PC-3 (cell line): ENCODE measurements around the gene NKX1-1.

ENCODE experiments used
- EZH2 ChIP-seq: fragments of 300-600 bp; sonication (generic); IDR thresholded peaks from one replicate; pipeline ENCODE4 v1.6.1; 2017; ENCODE audit warnings: antibody characterized with exemption, mild to moderate bottlenecking, low read length; ENCODE audit not compliant: unreplicated experiment
- EZH2phosphoT487 ChIP-seq: fragments of 300-600 bp; sonication (generic); IDR thresholded peaks from 2 replicates; pipeline ENCODE4 v1.6.1; 2018; ENCODE audit warnings: mild to moderate bottlenecking, antibody characterized with exemption, low read length, borderline replicate concordance
- TF ChIP-seq, protein P1 (sequence below): fragments of 300-600 bp; sonication (generic); conservative IDR thresholded peaks from 2 replicates; pipeline ENCODE4 v1.5.1; 2017; ENCODE audit warnings: antibody characterized with exemption, low read depth, mild to moderate bottlenecking, low read length

DNA sequence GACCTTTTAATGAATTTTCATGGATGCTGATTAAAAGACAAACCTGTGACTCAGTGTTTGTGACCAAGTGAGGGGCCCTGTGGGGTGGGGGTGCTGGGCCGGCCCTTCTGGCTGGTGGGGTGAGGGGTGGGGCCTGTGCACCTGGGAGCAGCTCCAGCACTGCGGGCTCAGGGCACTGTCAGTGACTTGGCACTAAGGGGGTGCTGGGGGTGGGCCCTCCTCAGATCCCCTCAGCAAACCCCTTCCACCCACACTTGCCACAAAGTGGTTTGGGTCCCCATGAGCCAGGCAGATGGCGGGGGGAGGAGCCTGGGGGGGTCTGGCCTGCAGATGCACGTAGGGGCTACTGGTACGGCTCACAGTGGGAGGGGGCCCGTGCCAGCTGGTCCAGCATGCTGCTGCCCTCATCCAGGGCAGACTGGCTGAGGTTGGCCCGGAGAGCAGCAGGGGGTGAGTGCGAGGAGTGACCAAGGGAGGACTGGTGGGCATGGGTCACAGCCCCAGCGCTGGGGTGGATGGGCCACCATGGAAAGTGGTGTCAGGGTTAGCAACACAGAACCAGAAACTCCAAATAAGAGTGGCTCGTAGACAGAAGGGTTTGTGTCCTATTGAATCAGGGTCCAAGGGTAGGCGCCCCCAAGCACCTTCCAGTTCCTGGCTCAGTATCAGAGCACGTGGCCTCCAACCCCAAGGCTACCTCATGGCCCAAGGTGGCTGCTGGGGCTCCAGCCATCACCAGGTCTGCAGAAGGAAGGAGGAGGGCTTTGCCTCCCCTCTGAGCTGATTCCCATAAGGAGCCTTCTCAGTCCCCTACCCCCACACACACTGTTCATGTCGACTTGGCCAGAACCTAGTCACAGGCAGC is 10.1 kb downstream of the NKX1-1 start:
- TF ChIP-seq, protein P1, sequence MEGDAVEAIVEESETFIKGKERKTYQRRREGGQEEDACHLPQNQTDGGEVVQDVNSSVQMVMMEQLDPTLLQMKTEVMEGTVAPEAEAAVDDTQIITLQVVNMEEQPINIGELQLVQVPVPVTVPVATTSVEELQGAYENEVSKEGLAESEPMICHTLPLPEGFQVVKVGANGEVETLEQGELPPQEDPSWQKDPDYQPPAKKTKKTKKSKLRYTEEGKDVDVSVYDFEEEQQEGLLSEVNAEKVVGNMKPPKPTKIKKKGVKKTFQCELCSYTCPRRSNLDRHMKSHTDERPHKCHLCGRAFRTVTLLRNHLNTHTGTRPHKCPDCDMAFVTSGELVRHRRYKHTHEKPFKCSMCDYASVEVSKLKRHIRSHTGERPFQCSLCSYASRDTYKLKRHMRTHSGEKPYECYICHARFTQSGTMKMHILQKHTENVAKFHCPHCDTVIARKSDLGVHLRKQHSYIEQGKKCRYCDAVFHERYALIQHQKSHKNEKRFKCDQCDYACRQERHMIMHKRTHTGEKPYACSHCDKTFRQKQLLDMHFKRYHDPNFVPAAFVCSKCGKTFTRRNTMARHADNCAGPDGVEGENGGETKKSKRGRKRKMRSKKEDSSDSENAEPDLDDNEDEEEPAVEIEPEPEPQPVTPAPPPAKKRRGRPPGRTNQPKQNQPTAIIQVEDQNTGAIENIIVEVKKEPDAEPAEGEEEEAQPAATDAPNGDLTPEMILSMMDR = no peak
- no peak for TF ChIP-seq EZH2
- TF ChIP-seq EZH2phosphoT487 = no peak
